Neutrophil (primary cell): ENCODE data around the gene NTM.

Experiments
- H3K27ac ChIP-seq: fragments of 200-600 bp; sonication (generic); 2 replicates; pipeline ENCODE4 v1.5.1; 2016; ENCODE audit warnings: mild to moderate bottlenecking, moderate library complexity
- H3K27me3 ChIP-seq: fragments of 200-600 bp; sonication (generic); 2 replicates; pipeline ENCODE4 v1.6.0; 2016; ENCODE audit warnings: mild to moderate bottlenecking
- H3K36me3 ChIP-seq: fragments of 200-600 bp; sonication (generic); 2 replicates; pipeline ENCODE4 v1.5.1; 2017
- H3K4me1 ChIP-seq, 2 experiments: fragments of 200-600 bp in 1 of 2; sonication (generic) in 1 of 2; 1 replicate in 1 of 2; 2 replicates in 1 of 2; pipeline versions ENCODE4 v1.5.1 to v1.6.1; 2013 to 2016; ENCODE audit warnings: low read depth in 1 of 2, low read length in 1 of 2, mild to moderate bottlenecking in 1 of 2, moderate library complexity in 1 of 2; ENCODE audit not compliant: control insufficient read depth in 1 of 2, insufficient read depth in 1 of 2
- H3K4me3 ChIP-seq, 2 experiments: fragments of 200-600 bp in 1 of 2; sonication (generic) in 1 of 2; 1 replicate in 1 of 2; 2 replicates in 1 of 2; pipeline ENCODE4 v1.5.1; 2013 to 2016; ENCODE audit warnings: low read depth in 1 of 2, low read length in 1 of 2, mild to moderate bottlenecking in 1 of 2, moderate library complexity in 1 of 2
- H3K9me3 ChIP-seq: fragments of 200-600 bp; sonication (generic); 2 replicates; pipeline ENCODE4 v1.5.1; 2016
- CTCF ChIP-seq: fragments of 200-600 bp; sonication (generic); IDR thresholded peaks from 2 replicates; pipeline ENCODE4 v1.5.1; 2016; ENCODE audit warnings: antibody characterized with exemption

Gene NTM

GRCh38 chr11:131671320-131671719, 300.9 kb downstream of the NTM start:
- Histone ChIP-seq H3K4me1 (no peaks in the 10 kb centered on the region), H3K36me3 (no peaks in the 10 kb centered on the region), H3K27ac (no peak overlapping the region)

GRCh38 chr11:131671734-131672133, 301.3 kb downstream of the NTM start:
- Histone ChIP-seq H3K27ac (no peak overlapping the region), H3K9me3 (no peaks in the 10 kb centered on the region), H3K4me3 (no peak overlapping the region), H3K27me3 (peaks cover 9% of the 10 kb centered on the region), H3K36me3 (no peaks in the 10 kb centered on the region), H3K4me1 (no peaks in the 10 kb centered on the region)
- no peak for TF ChIP-seq CTCF

More at GRCh38 chr11:131671320-131671719, 300.9 kb downstream of the NTM start:
- no peak for TF ChIP-seq CTCF
- H3K9me3 ChIP-seq: no peaks in the 10 kb centered on the region
- no peak overlapping the region for H3K4me3 ChIP-seq
- peaks cover 9% of the 10 kb centered on the region for H3K27me3 ChIP-seq

GRCh38 chr11:131672191-131672590, 301.8 kb downstream of the NTM start:
- no peak overlapping the region for H3K27ac ChIP-seq
- no peak overlapping the region for H3K4me3 ChIP-seq
- no peaks in the 10 kb centered on the region for H3K9me3 ChIP-seq
- H3K36me3 ChIP-seq: no peaks in the 10 kb centered on the region
- peaks cover 9% of the 10 kb centered on the region for H3K27me3 ChIP-seq
- H3K4me1 ChIP-seq: no peaks in the 10 kb centered on the region
- TF ChIP-seq CTCF: no peak

GRCh38 chr11:131674051-131674755, 303.8 kb downstream of the NTM start:
- peaks cover 9% of the 10 kb centered on the region for H3K27me3 ChIP-seq
- H3K27ac ChIP-seq: no peak overlapping the region

GRCh38 chr11:131675121-131675888, 304.9 kb downstream of the NTM start:
- no peaks in the 10 kb centered on the region for H3K36me3 ChIP-seq
- peaks cover 9% of the 10 kb centered on the region for H3K27me3 ChIP-seq
- no peak overlapping the region for H3K4me3 ChIP-seq
- no peak overlapping the region for H3K27ac ChIP-seq
- H3K9me3 ChIP-seq: no peaks in the 10 kb centered on the region
- H3K4me1 ChIP-seq: no peaks in the 10 kb centered on the region
- TF ChIP-seq CTCF: no peak

More at GRCh38 chr11:131674051-131674755, 303.8 kb downstream of the NTM start:
- H3K36me3 ChIP-seq: no peaks in the 10 kb centered on the region
- H3K4me3 ChIP-seq: no peak overlapping the region
- no peaks in the 10 kb centered on the region for H3K9me3 ChIP-seq
- TF ChIP-seq CTCF: no peak
- no peaks in the 10 kb centered on the region for H3K4me1 ChIP-seq
